H1 (cell line): ENCODE results near the gene TMEM72. TPM values are rescaled to one million over a fixed set of nuclear protein-coding genes. Genes with fewer than 3 reads are reported as not detected.

Experiments used
- BACH1 ChIP-seq: IDR thresholded peaks from 2 replicates; pipeline ENCODE4 v1.6.1; 2012; ENCODE audit warnings: low read length, improper control_type of control experiment
- CBX8 ChIP-seq: fragments of 300-800, 300-1000 bp; sonication (generic); IDR thresholded peaks from 2 replicates; pipeline ENCODE4 v1.7.1; 2016; ENCODE audit warnings: low read depth, low read length, borderline replicate concordance
- CHD1 ChIP-seq: IDR thresholded peaks from 2 replicates; pipeline ENCODE4 v1.6.1; 2012; ENCODE audit warnings: low read depth, low read length, improper control_type of control experiment
- KDM1A ChIP-seq: fragments of 200-600, 300-600 bp; sonication (generic); IDR thresholded peaks from 2 replicates; pipeline ENCODE4 v1.7.1; 2016; ENCODE audit warnings: mild to moderate bottlenecking, low read length, borderline replicate concordance
- RAD21 ChIP-seq, 2 experiments: IDR thresholded peaks in 1 of 2; conservative IDR thresholded peaks in 1 of 2; 2 replicates each; pipeline ENCODE4 v1.6.1; 2011; ENCODE audit warnings: low read depth in 2 of 2, low read length in 2 of 2, improper control_type of control experiment in 1 of 2, inconsistent platforms in 1 of 2, mild to moderate bottlenecking in 1 of 2, moderate library complexity in 1 of 2
- polyA plus RNA-seq, 7 experiments: library from polyadenylated mRNA; depleted of rRNA in 3 of 7; stranded (reverse) in 5 of 7; unstranded in 2 of 7; fragments of >200 nt in 5 of 7; fragments of 200-250 nt in 2 of 7; gene quantifications; 1 replicate in 5 of 7; 2 replicates in 1 of 7; 4 replicates in 1 of 7; pipeline versions ENCODE4 v1.2.1 to v1.2.3, GENCODE V29; 2011 to 2013; ENCODE audit warnings: missing spikeins in 2 of 7, mixed read lengths in 2 of 7
- total RNA-seq: library from RNA; stranded (reverse); fragmentation: NEBNext Ultra II Directional; extraction: Animal tissue kit (Norgen Biotek cat#: 25700); gene quantifications from 2 replicates; pipeline ENCODE4 v1.2.1, GENCODE V29; 2021
- TF ChIP-seq, protein P1 (sequence below), 3 experiments: IDR thresholded peaks; 1 replicate in 2 of 3; 2 replicates in 1 of 3; pipeline versions ENCODE4 v1.5.1 to v1.6.1; 2011; ENCODE audit warnings: low read length in 3 of 3, mild to moderate bottlenecking in 3 of 3, inconsistent platforms in 2 of 3, low read depth in 1 of 3, moderate library complexity in 1 of 3; ENCODE audit not compliant: insufficient read depth in 1 of 3; ENCODE audit errors: control extremely low read depth in 1 of 3

The TMEM72 gene
- total and polyA plus RNA-seq, 2 of the 8 experiments (the other 6 are each of a cell fraction or from before 2014, with no cell fraction given): not detected

DNA sequence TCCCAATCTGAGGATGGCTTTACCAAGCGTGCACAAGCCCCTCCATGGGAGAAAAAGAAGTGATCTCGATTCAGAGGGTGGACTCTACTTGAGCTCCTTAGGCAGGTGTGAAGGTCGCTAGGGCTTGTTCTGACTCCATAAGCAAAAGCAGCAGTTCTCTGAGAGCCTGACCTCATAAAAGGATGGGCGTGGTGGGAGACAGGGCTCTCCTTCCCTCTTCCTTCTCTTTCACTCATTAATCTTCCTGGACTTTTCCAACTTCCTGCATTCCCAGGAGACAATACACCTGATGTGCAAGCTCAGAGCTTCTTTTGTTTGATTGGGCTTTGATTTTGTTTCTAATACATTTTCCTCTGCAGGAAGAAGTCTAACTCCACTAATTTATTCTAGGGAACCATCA lies 22.3 kb upstream of the TMEM72 start (continued):
- TF ChIP-seq, protein P1, sequence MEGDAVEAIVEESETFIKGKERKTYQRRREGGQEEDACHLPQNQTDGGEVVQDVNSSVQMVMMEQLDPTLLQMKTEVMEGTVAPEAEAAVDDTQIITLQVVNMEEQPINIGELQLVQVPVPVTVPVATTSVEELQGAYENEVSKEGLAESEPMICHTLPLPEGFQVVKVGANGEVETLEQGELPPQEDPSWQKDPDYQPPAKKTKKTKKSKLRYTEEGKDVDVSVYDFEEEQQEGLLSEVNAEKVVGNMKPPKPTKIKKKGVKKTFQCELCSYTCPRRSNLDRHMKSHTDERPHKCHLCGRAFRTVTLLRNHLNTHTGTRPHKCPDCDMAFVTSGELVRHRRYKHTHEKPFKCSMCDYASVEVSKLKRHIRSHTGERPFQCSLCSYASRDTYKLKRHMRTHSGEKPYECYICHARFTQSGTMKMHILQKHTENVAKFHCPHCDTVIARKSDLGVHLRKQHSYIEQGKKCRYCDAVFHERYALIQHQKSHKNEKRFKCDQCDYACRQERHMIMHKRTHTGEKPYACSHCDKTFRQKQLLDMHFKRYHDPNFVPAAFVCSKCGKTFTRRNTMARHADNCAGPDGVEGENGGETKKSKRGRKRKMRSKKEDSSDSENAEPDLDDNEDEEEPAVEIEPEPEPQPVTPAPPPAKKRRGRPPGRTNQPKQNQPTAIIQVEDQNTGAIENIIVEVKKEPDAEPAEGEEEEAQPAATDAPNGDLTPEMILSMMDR (IDR thresholded peaks at IDR 0.05; ENCODE audit: control extremely low read depth in 1 of 3, insufficient read depth in 1 of 3, low read depth in 1 of 3, low read length in 3 of 3): no peak
- no peak for TF ChIP-seq BACH1
- TF ChIP-seq CBX8: no peak
- TF ChIP-seq RAD21 (IDR thresholded peaks at IDR 0.05 in 1 of 2, conservative IDR thresholded peaks at IDR 0.05 in 1 of 2; ENCODE audit: low read depth in 2 of 2, low read length in 2 of 2): no peak
- no peak for TF ChIP-seq KDM1A
- TF ChIP-seq CHD1: no peak
